Kidney (tissue), 14 donors: ENCODE results near the gene CSNK1G2. TPM values are rescaled to one million over a fixed set of nuclear protein-coding genes. Genes with fewer than 3 reads are reported as not detected.
A peak's percentile ranks its signal among the peaks of the same experiment; 100 is the strongest.

Experiments
- DNase-seq, 5 donors: peaks; one replicate each; pipeline ENCODE4 v3.0.0-alpha.2; 2013 to 2020
- FAIRE-seq: peaks from 2 replicates; lab custom pipeline; 2012; peaks lifted over from hg19 to GRCh38; lab: Jason Lieb, UNC
- H3K27ac ChIP-seq, 2 donors: one replicate each; pipeline ENCODE4 v1.7.0; 2013; ENCODE audit warnings: low read depth in 2 of 2, low read length in 2 of 2, inconsistent platforms in 1 of 2
- H3K27me3 ChIP-seq: one replicate; pipeline ENCODE4 v1.7.1; 2013; ENCODE audit warnings: low read length, inconsistent platforms; ENCODE audit not compliant: control insufficient read depth, insufficient read depth
- H3K36me3 ChIP-seq, 3 donors: one replicate each; pipeline versions ENCODE4 v1.7.0 to v1.7.1; 2013; ENCODE audit warnings: low read length in 3 of 3, control low read depth in 1 of 3, inconsistent platforms in 1 of 3; ENCODE audit not compliant: insufficient read depth in 3 of 3, control insufficient read depth in 2 of 3
- H3K4me1 ChIP-seq, 3 donors: one replicate each; pipeline versions ENCODE4 v1.7.0 to v1.7.1; 2013; ENCODE audit warnings: low read length in 3 of 3, inconsistent platforms in 1 of 3, low read depth in 1 of 3; ENCODE audit not compliant: control insufficient read depth in 2 of 3, insufficient read depth in 2 of 3
- H3K4me3 ChIP-seq, 3 donors: one replicate each; pipeline versions ENCODE4 v1.7.0 to v1.8.1; 2013; ENCODE audit warnings: low read length in 3 of 3, control low read depth in 1 of 3, inconsistent platforms in 1 of 3
- H3K9ac ChIP-seq, 3 donors: one replicate each; pipeline versions ENCODE4 v1.7.0 to v1.7.1; 2013; ENCODE audit warnings: low read length in 3 of 3, control low read depth in 1 of 3, inconsistent platforms in 1 of 3
- H3K9me3 ChIP-seq, 3 donors: one replicate each; pipeline versions ENCODE4 v1.7.0 to v1.7.1; 2013; ENCODE audit warnings: low read length in 3 of 3, control low read depth in 1 of 3, inconsistent platforms in 1 of 3; ENCODE audit not compliant: control insufficient read depth in 2 of 3, insufficient read depth in 1 of 3
- intact Hi-C: fragments of 100-400 bp; cut with DNase I; formaldehyde crosslinking; loops from one replicate; pipeline ENCODE4 v1.11.1; 2022
- polyA plus RNA-seq: library from polyadenylated mRNA; stranded (reverse); fragments of 350-450 nt; fragmentation: Illumina TruSeq; extraction: RNeasy Lipid Tissue Mini Kit (QIAGEN cat#74804); gene quantifications from one replicate; pipeline ENCODE4 v1.2.3, GENCODE V29; 2014; ENCODE audit warnings: low read depth, low replicate concordance; ENCODE audit not compliant: insufficient read depth
- total RNA-seq: library from RNA; stranded (reverse); fragmentation: NEBNext Ultra II Directional; extraction: Animal tissue kit (Norgen Biotek cat#: 25700); gene quantifications from one replicate; pipeline ENCODE4 v1.2.1, GENCODE V29; 2021
- TF ChIP-seq, protein P1 (sequence below): IDR thresholded peaks from 3 replicates; pipeline ENCODE4 v1.5.1; 2012; ENCODE audit warnings: mild to moderate bottlenecking, moderate library complexity, borderline replicate concordance; ENCODE audit not compliant: insufficient read depth; ENCODE audit errors: extremely low read depth
- donor health status: control.
- donor health status: control.
- donor health status: control.
- donor health status: control.
- donor health status: control.
- donor health status: DM: yes; HTN: yes; CAD: no.
- donor health status: Normal renal cell carcinoma (clear cell type).

The CSNK1G2 gene
- total and polyA plus RNA-seq, 2 donors from 2014 or later, result 33.1 to 66.2 TPM

DNA sequence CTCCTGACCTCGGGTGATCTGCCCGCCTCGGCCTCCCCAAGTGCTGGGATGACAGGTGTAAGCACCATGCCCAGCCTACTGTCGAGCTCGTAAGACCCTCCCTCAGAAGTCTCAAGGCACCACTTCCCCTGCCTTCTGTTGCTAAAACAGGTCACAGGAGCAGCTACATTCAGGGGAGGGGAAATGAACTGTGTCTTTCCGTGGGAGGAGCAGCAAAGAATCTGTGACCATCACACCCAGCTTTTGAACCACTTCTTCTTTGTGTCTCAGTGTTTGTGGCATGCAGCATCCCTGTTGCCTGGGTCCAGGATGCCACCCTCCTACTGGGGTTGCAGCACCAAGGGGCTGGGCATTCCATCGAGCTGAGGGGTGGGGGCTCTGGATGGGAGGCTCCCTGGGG, 7.7 kb upstream of the CSNK1G2 start:
- Histone ChIP-seq H3K27ac (no peak overlapping the region), H3K9me3 (no peaks in the 10 kb centered on the region), H3K27me3 (no peaks in the 10 kb centered on the region), H3K9ac (no peak overlapping the region), H3K36me3 (no peaks in the 10 kb centered on the region), H3K4me1 (peaks cover 0 to 7% (median 6%) of the 10 kb centered on the region in 3 donors), H3K4me3 (no peak overlapping the region)
- TF ChIP-seq, protein P1, sequence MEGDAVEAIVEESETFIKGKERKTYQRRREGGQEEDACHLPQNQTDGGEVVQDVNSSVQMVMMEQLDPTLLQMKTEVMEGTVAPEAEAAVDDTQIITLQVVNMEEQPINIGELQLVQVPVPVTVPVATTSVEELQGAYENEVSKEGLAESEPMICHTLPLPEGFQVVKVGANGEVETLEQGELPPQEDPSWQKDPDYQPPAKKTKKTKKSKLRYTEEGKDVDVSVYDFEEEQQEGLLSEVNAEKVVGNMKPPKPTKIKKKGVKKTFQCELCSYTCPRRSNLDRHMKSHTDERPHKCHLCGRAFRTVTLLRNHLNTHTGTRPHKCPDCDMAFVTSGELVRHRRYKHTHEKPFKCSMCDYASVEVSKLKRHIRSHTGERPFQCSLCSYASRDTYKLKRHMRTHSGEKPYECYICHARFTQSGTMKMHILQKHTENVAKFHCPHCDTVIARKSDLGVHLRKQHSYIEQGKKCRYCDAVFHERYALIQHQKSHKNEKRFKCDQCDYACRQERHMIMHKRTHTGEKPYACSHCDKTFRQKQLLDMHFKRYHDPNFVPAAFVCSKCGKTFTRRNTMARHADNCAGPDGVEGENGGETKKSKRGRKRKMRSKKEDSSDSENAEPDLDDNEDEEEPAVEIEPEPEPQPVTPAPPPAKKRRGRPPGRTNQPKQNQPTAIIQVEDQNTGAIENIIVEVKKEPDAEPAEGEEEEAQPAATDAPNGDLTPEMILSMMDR, result no peak
- DNase-seq (peak in 1 of 5 donors; percentile 22), FAIRE-seq (no peak)
- intact Hi-C loops, result no loop called here

DNA sequence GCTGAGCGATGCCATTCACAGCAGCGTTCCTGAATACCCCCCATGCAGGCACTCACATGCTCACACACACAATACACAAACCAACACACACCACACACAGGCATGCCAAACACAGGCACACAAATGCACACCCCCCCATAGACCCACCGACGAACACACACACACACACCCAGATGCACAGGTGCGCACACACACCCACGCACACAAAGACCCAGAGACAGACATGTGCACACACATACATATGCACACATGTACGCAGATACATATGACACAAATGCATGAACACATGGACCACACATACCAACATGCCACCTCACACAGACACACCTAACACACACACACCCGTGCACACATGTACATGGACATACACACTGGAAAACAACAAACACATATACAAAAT, 7.0 kb upstream of the CSNK1G2 start:
- H3K36me3 ChIP-seq, result no peaks in the 10 kb centered on the region
- H3K27ac ChIP-seq, result no peak overlapping the region
- no peaks in the 10 kb centered on the region for H3K9me3 ChIP-seq
- no peak for FAIRE-seq
- H3K4me1 ChIP-seq, result peaks cover 0 to 7% (median 6%) of the 10 kb centered on the region in 3 donors
- TF ChIP-seq, protein P1, result no peak
- intact Hi-C loops, result no loop called here
- no peak overlapping the region for H3K9ac ChIP-seq
- H3K4me3 ChIP-seq, result no peak overlapping the region
- DNase-seq, result no peak
- H3K27me3 ChIP-seq, result no peaks in the 10 kb centered on the region

DNA sequence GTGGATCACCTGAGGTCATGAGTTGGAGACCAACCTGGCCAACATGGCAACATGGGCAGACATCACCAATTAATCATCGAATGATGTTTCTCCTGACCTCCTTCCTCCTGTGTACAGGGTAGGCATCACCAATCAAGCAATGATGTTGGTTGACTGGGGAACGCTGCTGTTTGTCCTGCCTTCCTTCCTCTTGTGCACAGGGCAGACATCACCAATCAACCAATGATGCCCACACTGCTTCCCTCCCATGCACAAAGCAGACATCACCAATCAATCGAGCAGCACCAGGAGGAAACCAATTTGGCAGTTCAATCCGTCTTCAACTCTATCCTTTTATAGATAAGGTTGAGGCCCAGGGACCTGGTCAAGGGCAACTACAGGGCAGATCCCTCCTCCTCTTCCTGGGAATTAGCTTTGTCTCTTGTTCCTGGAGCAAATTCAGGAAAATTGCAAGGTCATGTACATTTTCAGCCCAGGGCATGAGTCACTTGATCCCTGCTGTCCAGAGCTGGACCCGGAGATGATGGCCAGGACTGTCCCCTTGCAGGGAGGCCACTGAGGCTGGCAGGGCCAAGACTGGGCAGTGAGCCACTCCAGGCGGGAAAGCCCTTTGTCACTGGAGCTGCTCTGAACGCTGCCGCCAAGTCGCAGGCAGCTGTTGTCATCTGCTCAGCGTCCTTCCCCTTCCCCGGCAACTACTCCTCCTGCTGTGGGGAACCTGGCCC, 5.3 kb upstream of the CSNK1G2 start:
- H3K9me3 ChIP-seq, result no peaks in the 10 kb centered on the region
- H3K36me3 ChIP-seq, result no peaks in the 10 kb centered on the region
- FAIRE-seq (no peak), DNase-seq (no peak)
- no peaks in the 10 kb centered on the region for H3K27me3 ChIP-seq
- H3K9ac ChIP-seq, result no peak overlapping the region
- intact Hi-C loops, result no loop called here
- TF ChIP-seq, protein P1, result no peak
- peaks cover 0 to 2% (median 0%) of the 10 kb centered on the region in 3 donors for H3K4me1 ChIP-seq
- no peak overlapping the region for H3K4me3 ChIP-seq
- no peak overlapping the region for H3K27ac ChIP-seq

DNA sequence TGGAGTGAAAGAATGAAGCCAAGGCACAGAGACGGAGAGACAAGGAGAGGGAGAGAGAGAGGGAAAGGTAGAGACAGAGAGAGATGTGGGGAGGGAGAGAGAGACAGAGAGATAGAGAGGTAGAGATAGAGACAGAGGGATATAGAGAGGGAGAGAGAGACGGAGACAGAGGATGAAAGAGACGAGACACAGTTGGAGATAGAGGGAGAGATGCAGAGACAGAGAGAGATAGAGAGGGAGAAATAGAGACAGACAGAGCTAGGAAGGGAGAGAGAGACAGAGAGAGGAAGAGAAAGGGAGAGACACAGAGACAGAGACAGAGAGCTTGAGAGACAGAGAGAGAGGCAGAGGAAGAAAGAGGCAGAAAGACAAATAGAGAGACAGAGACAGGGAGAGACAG, 4.5 kb upstream of the CSNK1G2 start:
- intact Hi-C loops, result no loop called here

More for the DNA sequence above, 4.5 kb upstream of the CSNK1G2 start:
- no peaks in the 10 kb centered on the region for H3K27me3 ChIP-seq
- H3K4me1 ChIP-seq, result peaks cover 0 to 2% (median 0%) of the 10 kb centered on the region in 3 donors
- TF ChIP-seq, protein P1, result no peak
- no peaks in the 10 kb centered on the region for H3K9me3 ChIP-seq
- H3K27ac ChIP-seq, result no peak overlapping the region
- no peaks in the 10 kb centered on the region for H3K36me3 ChIP-seq
- no peak overlapping the region for H3K9ac ChIP-seq
- H3K4me3 ChIP-seq, result no peak overlapping the region
- FAIRE-seq (no peak), DNase-seq (no peak)
